IPS DF 6.9 (cell line): ENCODE results near the gene APPL2.

Source experiments
- DNase-seq: peaks from one replicate; pipeline ENCODE4 v3.0.0-alpha.2; 2013; ENCODE audit warnings: low read depth, low spot score
- H3K27ac ChIP-seq: one replicate; pipeline ENCODE4 v1.5.1; 2013; ENCODE audit warnings: low read length, control low read depth
- H3K27me3 ChIP-seq: 2 replicates; pipeline ENCODE4 v1.6.1; 2013; ENCODE audit warnings: mild to moderate bottlenecking, low read length; ENCODE audit not compliant: control insufficient read depth, insufficient read depth
- H3K36me3 ChIP-seq: 2 replicates; pipeline ENCODE4 v1.6.1; 2013; ENCODE audit warnings: low read length; ENCODE audit not compliant: control insufficient read depth, insufficient read depth
- H3K4me1 ChIP-seq: 2 replicates; pipeline ENCODE4 v1.6.1; 2013; ENCODE audit warnings: low read length; ENCODE audit not compliant: control insufficient read depth, insufficient read depth
- H3K4me3 ChIP-seq: 2 replicates; pipeline ENCODE4 v1.5.1; 2013; ENCODE audit warnings: mild to moderate bottlenecking, low read length
- H3K9me3 ChIP-seq: 2 replicates; pipeline ENCODE4 v1.6.1; 2013; ENCODE audit warnings: low read length, inconsistent platforms; ENCODE audit not compliant: control insufficient read depth, insufficient read depth
- WGBS: extraction: QIAGEN DNeasy Blood & Tissue Kit; methylation state at CpG from one replicate; pipeline ENCODE4 v1.1.7; 2013; ENCODE audit warnings: mixed read lengths, missing lambda C conversion rate; ENCODE audit not compliant: insufficient read length, insufficient coverage; 5-methylcytosine and 5-hydroxymethylcytosine counted together

The APPL2 gene

GRCh38 chr12:105272814-105273416 lies 36.9 kb upstream of the APPL2 start:
- Histone ChIP-seq H3K4me3 (no peak overlapping the region), H3K4me1 (no peaks in the 10 kb centered on the region), H3K36me3 (no peaks in the 10 kb centered on the region), H3K27ac (no peak overlapping the region), H3K27me3 (no peaks in the 10 kb centered on the region), H3K9me3 (no peaks in the 10 kb centered on the region)
- no CpG with 5 or more reads among the region's 4 CpGs for WGBS
- DNase-seq = no peak

- no peak for DNase-seq
- Histone ChIP-seq H3K36me3 (no peaks in the 10 kb centered on the region), H3K27ac (no peak overlapping the region), H3K27me3 (no peaks in the 10 kb centered on the region), H3K9me3 (no peaks in the 10 kb centered on the region), H3K4me3 (no peak overlapping the region), H3K4me1 (no peaks in the 10 kb centered on the region)
- WGBS = no CpG with 5 or more reads among the region's 3 CpGs
Observed at GRCh38 chr12:105272152-105272551, 36.2 kb upstream of the APPL2 start.

GRCh38 chr12:105271364-105271763 lies 35.4 kb upstream of the APPL2 start:
- Histone ChIP-seq H3K9me3 (no peaks in the 10 kb centered on the region), H3K36me3 (no peaks in the 10 kb centered on the region), H3K4me1 (no peaks in the 10 kb centered on the region), H3K27me3 (no peaks in the 10 kb centered on the region), H3K27ac (no peak overlapping the region), H3K4me3 (no peak overlapping the region)
- no peak for DNase-seq
- WGBS = no CpG with 5 or more reads among the region's 1 CpG

- Histone ChIP-seq H3K4me1 (no peaks in the 10 kb centered on the region), H3K4me3 (no peak overlapping the region), H3K27me3 (no peaks in the 10 kb centered on the region), H3K36me3 (no peaks in the 10 kb centered on the region), H3K27ac (no peak overlapping the region), H3K9me3 (no peaks in the 10 kb centered on the region)
- no peak for DNase-seq
- no CpG with 5 or more reads among the region's 4 CpGs for WGBS
Observed at GRCh38 chr12:105270671-105271255, 34.8 kb upstream of the APPL2 start.

GRCh38 chr12:105267711-105268110 lies 31.7 kb upstream of the APPL2 start:
- WGBS = no CpG with 5 or more reads among the region's 4 CpGs
- Histone ChIP-seq H3K36me3 (no peaks in the 10 kb centered on the region), H3K27ac (no peak overlapping the region), H3K27me3 (no peaks in the 10 kb centered on the region), H3K4me3 (no peak overlapping the region), H3K9me3 (no peaks in the 10 kb centered on the region), H3K4me1 (no peaks in the 10 kb centered on the region)
- no peak for DNase-seq

GRCh38 chr12:105264771-105265170 lies 28.8 kb upstream of the APPL2 start:
- H3K27me3 ChIP-seq = no peaks in the 10 kb centered on the region
- no peak for DNase-seq
- H3K27ac ChIP-seq = no peak overlapping the region
- no peaks in the 10 kb centered on the region for H3K9me3 ChIP-seq
- WGBS = no CpG with 5 or more reads among the region's 4 CpGs
- H3K4me3 ChIP-seq = no peak overlapping the region
- H3K36me3 ChIP-seq = no peaks in the 10 kb centered on the region
- H3K4me1 ChIP-seq = no peaks in the 10 kb centered on the region

GRCh38 chr12:105262461-105263184 lies 26.6 kb upstream of the APPL2 start:
- no peak overlapping the region for H3K27ac ChIP-seq
- H3K4me3 ChIP-seq = no peak overlapping the region
- H3K4me1 ChIP-seq = no peaks in the 10 kb centered on the region
- no peaks in the 10 kb centered on the region for H3K36me3 ChIP-seq
- DNase-seq = no peak
- no peaks in the 10 kb centered on the region for H3K27me3 ChIP-seq
- no CpG with 5 or more reads among the region's 6 CpGs for WGBS
- H3K9me3 ChIP-seq = no peaks in the 10 kb centered on the region

GRCh38 chr12:105261010-105261409 lies 25.0 kb upstream of the APPL2 start:
- no peaks in the 10 kb centered on the region for H3K4me1 ChIP-seq
- H3K4me3 ChIP-seq = no peak overlapping the region
- H3K27me3 ChIP-seq = no peaks in the 10 kb centered on the region
- H3K36me3 ChIP-seq = no peaks in the 10 kb centered on the region
- DNase-seq = no peak
- no peak overlapping the region for H3K27ac ChIP-seq
- no peaks in the 10 kb centered on the region for H3K9me3 ChIP-seq
- no CpG with 5 or more reads among the region's 2 CpGs for WGBS

- Histone ChIP-seq H3K4me3 (no peak overlapping the region), H3K36me3 (no peaks in the 10 kb centered on the region), H3K27ac (no peak overlapping the region), H3K9me3 (no peaks in the 10 kb centered on the region), H3K27me3 (no peaks in the 10 kb centered on the region), H3K4me1 (no peaks in the 10 kb centered on the region)
- no peak for DNase-seq
- no CpG with 5 or more reads among the region's 3 CpGs for WGBS
Observed at GRCh38 chr12:105259226-105259625, 23.3 kb upstream of the APPL2 start.

- Histone ChIP-seq H3K27ac (no peak overlapping the region), H3K36me3 (no peaks in the 10 kb centered on the region), H3K27me3 (no peaks in the 10 kb centered on the region), H3K4me1 (no peaks in the 10 kb centered on the region), H3K4me3 (no peak overlapping the region), H3K9me3 (no peaks in the 10 kb centered on the region)
- no peak for DNase-seq
- no CpG with 5 or more reads among the region's 4 CpGs for WGBS
Observed at GRCh38 chr12:105257321-105257728, 21.4 kb upstream of the APPL2 start.
